Measurements from ENCODE around the gene CRYBG3.

CRYBG3 gene

GRCh38 chr3:97993526-97993925 lies 171.7 kb downstream of the CRYBG3 start:
- H3K23ac ChIP-seq (ENCODE audit: low read length) = no peak overlapping the region
- no peak overlapping the region for H3K9ac ChIP-seq (ENCODE audit: low read length)
- H2BK5ac ChIP-seq (ENCODE audit: low read depth, low read length, poor library complexity) = no peak overlapping the region
- no peak overlapping the region for H4K12ac ChIP-seq (ENCODE audit: low read depth, low read length)
- H3K36me3 ChIP-seq (ENCODE audit: control insufficient read depth in 1 of 2, insufficient read depth in 2 of 2, low read length in 2 of 2) = no peaks in the 10 kb centered on the region
- no peak overlapping the region for H3K4me2 ChIP-seq (ENCODE audit: low read length)
- peaks cover 0 to 3% of the 10 kb centered on the region in 2 experiments for H3K4me1 ChIP-seq (ENCODE audit: control insufficient read depth in 1 of 2, insufficient read depth in 2 of 2, low read length in 2 of 2)
- H4K91ac ChIP-seq (ENCODE audit: low read depth, low read length) = no peak overlapping the region
- no peak overlapping the region for H3K4ac ChIP-seq (ENCODE audit: low read depth, low read length)
- no peak overlapping the region for H2AK5ac ChIP-seq (ENCODE audit: low read length)
- no CpG with 5 or more reads among the region's 2 CpGs for WGBS (ENCODE audit: extremely low coverage, insufficient coverage, insufficient read length)
- no peak overlapping the region for H4K8ac ChIP-seq (ENCODE audit: low read depth, low read length)
- no peak overlapping the region for H2BK12ac ChIP-seq (ENCODE audit: low read length)
- H3K4me3 ChIP-seq (ENCODE audit: low read depth, low read length) = no peak overlapping the region
- H2AFZ ChIP-seq (ENCODE audit: insufficient read depth, low read length, poor library complexity) = no peak overlapping the region
- H3K14ac ChIP-seq (ENCODE audit: low read length) = no peak overlapping the region
- DNase-seq = no peak
- H3K18ac ChIP-seq (ENCODE audit: low read length) = no peak overlapping the region
- no peaks in the 10 kb centered on the region for H3K27me3 ChIP-seq (ENCODE audit: insufficient read depth, low read length)
- H2BK120ac ChIP-seq (ENCODE audit: insufficient read depth, low read length, poor library complexity) = no peak overlapping the region
- H3K9me3 ChIP-seq (ENCODE audit: insufficient read depth, low read depth, low read length) = peaks cover 7% of the 10 kb centered on the region
- no peak overlapping the region for H3K27ac ChIP-seq (ENCODE audit: low read depth, low read length)
- no peaks in the 10 kb centered on the region for H3K79me1 ChIP-seq (ENCODE audit: low read length)
- H3K79me2 ChIP-seq (ENCODE audit: control insufficient read depth, insufficient read depth, low read length, poor library complexity) = no peaks in the 10 kb centered on the region

GRCh38 chr3:97994328-97994945 lies 172.6 kb downstream of the CRYBG3 start:
- no peak overlapping the region for H3K4me2 ChIP-seq (ENCODE audit: low read length)
- no peak overlapping the region for H4K91ac ChIP-seq (ENCODE audit: low read depth, low read length)
- H3K36me3 ChIP-seq (ENCODE audit: control insufficient read depth in 1 of 2, insufficient read depth in 2 of 2, low read length in 2 of 2) = no peaks in the 10 kb centered on the region
- H2BK120ac ChIP-seq (ENCODE audit: insufficient read depth, low read length, poor library complexity) = no peak overlapping the region
- no peak overlapping the region for H4K8ac ChIP-seq (ENCODE audit: low read depth, low read length)
- no peaks in the 10 kb centered on the region for H3K9me3 ChIP-seq (ENCODE audit: insufficient read depth, low read depth, low read length)
- H2BK5ac ChIP-seq (ENCODE audit: low read depth, low read length, poor library complexity) = no peak overlapping the region
- H3K23ac ChIP-seq (ENCODE audit: low read length) = no peak overlapping the region
- WGBS (ENCODE audit: extremely low coverage, insufficient coverage, insufficient read length) = no CpG with 5 or more reads among the region's 2 CpGs
- peaks cover 0 to 3% of the 10 kb centered on the region in 2 experiments for H3K4me1 ChIP-seq (ENCODE audit: control insufficient read depth in 1 of 2, insufficient read depth in 2 of 2, low read length in 2 of 2)
- H3K4ac ChIP-seq (ENCODE audit: low read depth, low read length) = no peak overlapping the region
- H3K27ac ChIP-seq (ENCODE audit: low read depth, low read length) = no peak overlapping the region
- H3K27me3 ChIP-seq (ENCODE audit: insufficient read depth, low read length) = no peaks in the 10 kb centered on the region
- H3K9ac ChIP-seq (ENCODE audit: low read length) = no peak overlapping the region
- no peak overlapping the region for H2AFZ ChIP-seq (ENCODE audit: insufficient read depth, low read length, poor library complexity)
- H3K79me2 ChIP-seq (ENCODE audit: control insufficient read depth, insufficient read depth, low read length, poor library complexity) = no peaks in the 10 kb centered on the region
- no peak overlapping the region for H3K14ac ChIP-seq (ENCODE audit: low read length)
- H3K4me3 ChIP-seq (ENCODE audit: low read depth, low read length) = no peak overlapping the region
- no peak overlapping the region for H3K18ac ChIP-seq (ENCODE audit: low read length)
- no peak overlapping the region for H2BK12ac ChIP-seq (ENCODE audit: low read length)
- DNase-seq = no peak
- H2AK5ac ChIP-seq (ENCODE audit: low read length) = no peak overlapping the region
- H3K79me1 ChIP-seq (ENCODE audit: low read length) = no peaks in the 10 kb centered on the region
- H4K12ac ChIP-seq (ENCODE audit: low read depth, low read length) = no peak overlapping the region

Data from trophoblast cell (in vitro differentiated cells and primary cell).